WERI-Rb-1 (cell line): Measurements from ENCODE around the gene TMEM52.

Source experiments
- DNase-seq: peaks from one replicate; pipeline ENCODE4 v3.0.0-alpha.2; 2020
- H3K27ac ChIP-seq: fragments of 250-450 bp; sonication (Bioruptor Pico); 2 replicates; pipeline ENCODE4 v1.5.1; 2020; ENCODE audit warnings: mild to moderate bottlenecking, moderate library complexity
- H3K27me3 ChIP-seq: fragments of 250-450 bp; sonication (Bioruptor Pico); 2 replicates; pipeline ENCODE4 v1.5.1; 2021; ENCODE audit warnings: mild to moderate bottlenecking, low read depth, moderate library complexity; ENCODE audit not compliant: insufficient read depth, severe bottlenecking
- H3K36me3 ChIP-seq: fragments of 250-450 bp; sonication (Bioruptor Pico); 2 replicates; pipeline ENCODE4 v1.5.1; 2020; ENCODE audit warnings: mild to moderate bottlenecking, moderate library complexity
- H3K4me3 ChIP-seq: 2 replicates; pipeline ENCODE4 v1.5.1; 2011; ENCODE audit warnings: low read depth, mild to moderate bottlenecking, control low read depth, low read length
- H3K9me3 ChIP-seq: fragments of 250-450 bp; sonication (Bioruptor Pico); 2 replicates; pipeline ENCODE4 v1.5.1; 2021; ENCODE audit warnings: mild to moderate bottlenecking, moderate library complexity; ENCODE audit not compliant: severe bottlenecking
- CTCF ChIP-seq: IDR thresholded peaks from 2 replicates; pipeline ENCODE4 v1.5.1; 2011; ENCODE audit warnings: low read depth, mild to moderate bottlenecking, control low read depth, inconsistent platforms, low read length

Gene TMEM52

DNA sequence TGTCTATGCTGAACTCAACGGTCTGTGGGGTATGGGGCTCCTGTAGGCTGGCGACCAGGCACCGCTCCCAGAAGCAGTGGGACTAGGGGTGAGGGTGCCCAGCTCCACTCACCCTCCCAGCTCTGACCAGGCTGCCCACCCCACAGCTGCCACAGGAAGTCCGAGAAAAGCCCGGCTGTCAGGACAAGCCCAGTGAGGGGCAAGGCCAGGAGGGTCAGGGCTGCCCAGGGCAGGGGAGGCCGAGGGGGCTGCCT is 3.5 kb upstream of the TMEM52 start:
- TF ChIP-seq CTCF, result no peak
- H3K9me3 ChIP-seq, result no peaks in the 10 kb centered on the region
- no peaks in the 10 kb centered on the region for H3K36me3 ChIP-seq

GRCh38 chr1:1921901-1922701 is 3.0 kb upstream of the TMEM52 start:
- no peaks in the 10 kb centered on the region for H3K9me3 ChIP-seq
- H3K36me3 ChIP-seq, result no peaks in the 10 kb centered on the region
- H3K4me3 ChIP-seq, result no peak overlapping the region
- H3K27me3 ChIP-seq, result no peaks in the 10 kb centered on the region
- no peak for DNase-seq
- TF ChIP-seq CTCF, result no peak
- no peak overlapping the region for H3K27ac ChIP-seq

More for the DNA sequence above, 3.5 kb upstream of the TMEM52 start:
- no peaks in the 10 kb centered on the region for H3K27me3 ChIP-seq
- DNase-seq, result no peak
- H3K27ac ChIP-seq, result no peak overlapping the region
- H3K4me3 ChIP-seq, result no peak overlapping the region

DNA sequence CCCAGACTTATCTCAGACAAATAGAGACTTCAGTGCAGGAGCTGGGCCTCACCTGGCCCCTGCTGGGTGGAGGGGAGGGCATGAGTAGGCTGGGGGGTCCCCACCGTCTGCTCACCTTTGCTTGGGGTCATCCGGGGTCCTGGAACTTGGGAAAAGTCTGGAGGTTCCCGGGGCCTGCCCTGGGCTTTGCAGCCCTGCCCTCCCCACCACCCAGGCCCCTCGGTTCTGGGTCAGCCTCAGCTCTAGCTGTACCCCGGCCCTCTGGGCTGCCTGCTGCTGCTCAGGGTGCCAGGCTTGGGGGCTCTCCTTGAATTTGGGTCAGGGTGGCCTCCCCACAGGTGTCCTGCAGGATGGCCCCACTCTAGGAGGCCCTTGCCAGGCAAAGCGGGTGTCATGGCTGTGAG is 2.4 kb upstream of the TMEM52 start:
- no peak for TF ChIP-seq CTCF
- Histone ChIP-seq H3K27ac (no peak overlapping the region), H3K4me3 (no peak overlapping the region), H3K36me3 (no peaks in the 10 kb centered on the region), H3K27me3 (no peaks in the 10 kb centered on the region), H3K9me3 (no peaks in the 10 kb centered on the region)
- no peak for DNase-seq

DNA sequence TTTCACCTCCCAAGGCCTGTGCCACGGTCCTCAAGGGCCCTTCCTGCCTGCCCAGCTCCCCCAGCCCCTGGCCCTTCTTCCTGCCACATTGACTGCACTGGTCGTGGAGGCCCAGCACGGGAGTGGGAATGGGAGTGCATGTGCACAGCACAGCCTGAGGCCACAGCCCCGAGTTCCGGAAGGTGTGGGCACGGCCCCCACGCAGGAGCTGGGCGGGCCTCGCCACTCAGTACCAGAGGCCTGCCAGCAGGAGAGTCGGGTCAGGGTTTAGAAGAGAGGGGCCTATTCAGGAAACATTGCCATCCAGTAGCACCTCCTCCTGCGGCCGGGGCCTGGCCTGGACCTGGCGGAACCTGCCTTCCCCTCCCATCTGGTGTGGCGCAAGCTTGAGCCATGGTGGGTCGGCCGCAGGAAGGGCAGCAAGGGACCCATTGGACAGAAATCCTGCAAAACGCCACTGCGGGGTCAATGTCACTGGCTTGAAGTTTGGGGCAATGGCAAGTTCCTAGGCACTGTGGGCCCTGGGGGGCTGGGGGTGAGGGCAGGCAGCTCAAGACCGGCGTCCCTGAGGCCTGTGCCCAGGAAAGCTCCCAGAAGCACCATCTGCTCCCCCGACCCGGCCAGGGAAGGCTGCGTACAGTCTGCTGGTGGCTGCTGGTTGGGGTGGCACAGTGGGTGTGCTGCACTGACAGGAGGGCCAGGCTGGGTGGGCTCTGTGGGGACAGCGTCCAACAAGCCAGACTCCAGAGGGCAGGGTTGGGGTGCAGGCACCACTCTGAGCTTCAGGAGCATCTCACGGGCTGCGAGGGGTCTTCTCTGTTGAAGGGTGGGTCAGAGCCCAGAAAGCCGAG is 1.8 kb upstream of the TMEM52 start:
- no peak for TF ChIP-seq CTCF
- peak; percentile 7 for DNase-seq
- H3K27me3 ChIP-seq, result no peaks in the 10 kb centered on the region
- H3K27ac ChIP-seq, result no peak overlapping the region
- H3K36me3 ChIP-seq, result no peaks in the 10 kb centered on the region
- no peak overlapping the region for H3K4me3 ChIP-seq
- H3K9me3 ChIP-seq, result no peaks in the 10 kb centered on the region

DNA sequence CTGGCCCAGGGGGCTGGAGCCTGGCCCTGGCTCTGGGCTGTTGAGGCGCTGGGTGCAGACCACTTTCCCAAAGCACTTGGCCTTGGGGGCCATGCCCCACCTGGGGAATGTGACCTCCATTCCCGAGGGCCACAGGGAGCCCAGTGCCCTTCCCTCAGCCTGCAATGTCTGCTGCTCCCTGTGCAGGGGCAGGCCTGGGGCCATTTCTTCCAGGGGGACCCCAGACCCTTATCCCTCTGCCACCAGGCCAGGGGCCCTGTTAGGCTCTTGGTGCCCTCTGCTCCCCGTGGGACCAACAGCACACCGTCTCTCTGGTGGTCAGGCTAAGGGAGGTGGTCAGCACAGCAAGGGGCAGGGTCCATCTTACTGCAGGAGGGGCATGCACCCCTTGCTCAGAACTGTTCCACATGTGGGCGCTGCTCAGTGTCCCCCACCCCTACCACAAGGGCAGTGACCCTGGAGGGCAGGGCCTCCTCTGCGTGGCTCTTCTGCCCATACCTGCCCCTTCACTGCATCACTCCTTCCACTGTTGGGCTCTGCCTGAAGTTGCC is 1.1 kb upstream of the TMEM52 start:
- H3K9me3 ChIP-seq, result no peaks in the 10 kb centered on the region
- H3K27ac ChIP-seq, result no peak overlapping the region
- DNase-seq, result no peak
- no peaks in the 10 kb centered on the region for H3K27me3 ChIP-seq
- no peak overlapping the region for H3K4me3 ChIP-seq
- no peaks in the 10 kb centered on the region for H3K36me3 ChIP-seq
- TF ChIP-seq CTCF, result no peak
